LNCaP clone FGC (cell line): ENCODE measurements around the gene UBE2J1.

Experiments used
- DNase-seq: peaks from one replicate; pipeline ENCODE4 v3.0.0-alpha.2; 2011; ENCODE audit warnings: low read depth
- H3K4me3 ChIP-seq: 2 replicates; pipeline ENCODE4 v1.5.1; 2011; ENCODE audit warnings: mild to moderate bottlenecking, low read depth, low read length, control low read depth
- CTCF ChIP-seq: IDR thresholded peaks from 2 replicates; pipeline ENCODE4 v1.5.1; 2012; ENCODE audit warnings: mild to moderate bottlenecking; ENCODE audit not compliant: control insufficient read depth, insufficient read depth; ENCODE audit errors: extremely low read depth

UBE2J1 gene

GRCh38 chr6:89388846-89389245, 36.3 kb upstream of the UBE2J1 start:
- DNase-seq: no peak
- no peak for TF ChIP-seq CTCF
- H3K4me3 ChIP-seq: no peak overlapping the region

DNA sequence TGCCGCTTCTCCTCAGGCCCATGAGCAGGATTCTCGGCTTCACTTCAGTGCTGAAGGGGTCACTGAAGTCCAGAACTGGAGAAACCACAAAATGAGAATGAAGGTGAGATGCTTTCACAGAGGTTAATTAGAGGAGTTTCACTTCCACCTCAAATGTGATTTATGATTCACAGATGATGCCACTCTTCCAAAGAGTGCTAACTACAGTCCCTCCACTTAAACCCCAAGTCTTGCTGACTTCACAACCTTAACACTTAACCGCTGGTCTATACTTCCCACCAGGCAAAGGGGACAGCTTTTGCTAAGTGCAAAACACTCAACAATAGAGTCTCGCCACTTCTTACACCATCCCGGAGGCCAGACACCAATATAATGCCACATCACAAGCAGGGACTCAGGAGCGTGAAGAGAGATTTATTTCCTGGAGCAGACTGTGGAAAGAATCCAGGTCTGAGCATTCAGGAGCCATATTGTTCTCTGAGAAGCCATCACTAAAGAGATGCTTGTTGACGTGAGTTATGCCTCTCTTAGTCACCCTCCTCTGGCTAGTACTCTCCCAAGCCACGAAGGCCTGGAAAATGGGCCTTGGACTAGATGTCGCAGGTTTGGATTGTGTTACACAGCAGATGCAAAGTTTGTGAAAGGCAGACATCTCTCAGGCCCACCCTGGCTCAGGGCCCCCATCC, 35.1 kb upstream of the UBE2J1 start:
- no peak overlapping the region for H3K4me3 ChIP-seq
- DNase-seq: no peak
- no peak for TF ChIP-seq CTCF

- no peak for TF ChIP-seq CTCF
- DNase-seq: no peak
- no peak overlapping the region for H3K4me3 ChIP-seq
These were observed 34.5 kb upstream of the UBE2J1 start for GRCh38 chr6:89386917-89387491.

DNA sequence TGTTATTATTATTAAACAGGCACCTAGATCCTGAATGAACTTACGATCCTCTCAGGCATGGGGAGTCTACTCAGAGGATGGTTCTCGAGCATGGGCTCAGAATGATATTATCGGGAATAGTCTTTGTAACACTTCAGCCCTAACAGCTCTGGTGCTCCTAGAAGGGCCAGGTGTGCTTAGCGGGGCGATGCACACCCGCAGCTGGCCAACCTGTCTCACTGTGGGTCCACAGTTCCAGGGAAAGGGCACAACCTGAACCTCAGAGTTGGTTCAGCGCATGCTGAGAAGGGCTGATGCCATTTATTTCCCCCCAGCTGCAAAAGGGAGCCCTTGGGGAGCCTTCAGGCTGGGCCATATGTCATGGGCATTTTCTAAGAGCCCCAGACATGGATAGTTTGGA, 33.3 kb upstream of the UBE2J1 start:
- TF ChIP-seq CTCF: no peak
- no peak for DNase-seq

DNA sequence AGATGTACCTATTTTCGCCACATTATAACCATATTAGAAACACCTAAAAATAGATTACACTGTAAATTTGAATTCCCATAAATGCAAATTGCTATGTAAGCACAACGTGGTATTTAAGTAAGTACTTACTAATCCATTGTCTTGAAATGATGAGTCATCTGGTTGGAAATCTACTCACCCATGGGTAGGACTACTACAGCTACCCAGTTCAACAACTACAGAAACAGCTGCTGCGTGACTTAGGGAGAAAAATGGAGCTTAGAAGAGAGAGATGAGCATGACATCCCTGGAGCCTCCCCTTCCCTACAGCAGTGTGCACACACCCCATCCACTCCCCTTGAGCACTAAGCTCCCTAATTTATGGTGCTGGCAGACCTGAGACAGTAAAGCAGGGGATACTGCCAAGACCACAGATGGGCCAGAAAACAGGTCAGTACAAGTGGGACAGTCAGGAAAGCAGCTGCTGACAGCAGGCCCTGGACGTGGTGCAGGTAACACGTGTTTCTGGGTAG, 32.7 kb upstream of the UBE2J1 start:
- no peak overlapping the region for H3K4me3 ChIP-seq
- no peak for TF ChIP-seq CTCF
- DNase-seq: no peak

More for the DNA sequence above, 33.3 kb upstream of the UBE2J1 start:
- H3K4me3 ChIP-seq: no peak overlapping the region

- no peak for TF ChIP-seq CTCF
- no peak overlapping the region for H3K4me3 ChIP-seq
- DNase-seq: no peak
These were observed 28.5 kb upstream of the UBE2J1 start for GRCh38 chr6:89381031-89381430.
